ENCODE results near the gene CEBPG. TPM values are rescaled to one million over a fixed set of nuclear protein-coding genes. Genes with fewer than 3 reads are reported as not detected.

Gene CEBPG
- polyA plus RNA-seq, 1 donor from 2014 or later, result 67.5 TPM

- Histone ChIP-seq H3F3A (ENCODE audit: insufficient read depth, low read length, poor library complexity, severe bottlenecking) (no peaks in the 10 kb centered on the region), H3K27ac (ENCODE audit: low read length) (no peak overlapping the region), H3K9me2 (ENCODE audit: insufficient read depth, low read length) (no peaks in the 10 kb centered on the region), H3K9me3 (ENCODE audit: low read length) (no peaks in the 10 kb centered on the region), H3K36me3 (ENCODE audit: insufficient read depth, low read length) (no peaks in the 10 kb centered on the region), H3K4me3 (ENCODE audit: low read length) (no peak overlapping the region), H2AFZ (ENCODE audit: low read depth, low read length) (no peak overlapping the region), H3K9ac (ENCODE audit: low read length) (no peak overlapping the region), H4K20me1 (ENCODE audit: insufficient read depth) (no peaks in the 10 kb centered on the region), H3K27me3 (ENCODE audit: insufficient read depth, low read depth, low read length) (no peaks in the 10 kb centered on the region), H3K79me2 (replicated peaks; ENCODE audit: insufficient read depth, low read length) (no peaks in the 10 kb centered on the region), H3K4me2 (ENCODE audit: low read length) (no peak overlapping the region)
- TF ChIP-seq REST (IDR thresholded peaks at IDR 0.05; ENCODE audit: borderline replicate concordance), result no peak
- no peak for TF ChIP-seq RAD21 (conservative IDR thresholded peaks at IDR 0.05)
- no peak for TF ChIP-seq EP300 (conservative IDR thresholded peaks at IDR 0.05; ENCODE audit: poor library complexity, severe bottlenecking)
- no peak for TF ChIP-seq SMC3 (conservative IDR thresholded peaks at IDR 0.05; ENCODE audit: poor library complexity)
- TF ChIP-seq CTCF (IDR thresholded peaks at IDR 0.05; ENCODE audit: poor library complexity, severe bottlenecking), result no peak
- no peak for TF ChIP-seq MXI1 (conservative IDR thresholded peaks at IDR 0.05; ENCODE audit: poor library complexity, severe bottlenecking)
- TF ChIP-seq POLR2AphosphoS5 (IDR thresholded peaks at IDR 0.05), result no peak
- TF ChIP-seq EZH2 (IDR thresholded peaks at IDR 0.05; ENCODE audit: borderline replicate concordance, insufficient read depth, low read length, poor library complexity, severe bottlenecking), result no peak
- no peak for TF ChIP-seq TAF1 (IDR thresholded peaks at IDR 0.05; ENCODE audit: low read depth)
Measured at GRCh38 chr19:33404506-33405253, 31.2 kb downstream of the CEBPG start.

- no peaks in the 10 kb centered on the region for H3K79me2 ChIP-seq (replicated peaks; ENCODE audit: insufficient read depth, low read length)
- no peak overlapping the region for H3K4me3 ChIP-seq (ENCODE audit: low read length)
- no peaks in the 10 kb centered on the region for H3F3A ChIP-seq (ENCODE audit: insufficient read depth, low read length, poor library complexity, severe bottlenecking)
- H3K9me3 ChIP-seq (ENCODE audit: low read length), result no peaks in the 10 kb centered on the region
- no peak overlapping the region for H3K27ac ChIP-seq (ENCODE audit: low read length)
- TF ChIP-seq EZH2 (IDR thresholded peaks at IDR 0.05; ENCODE audit: borderline replicate concordance, insufficient read depth, low read length, poor library complexity, severe bottlenecking) (no peak), MXI1 (conservative IDR thresholded peaks at IDR 0.05; ENCODE audit: poor library complexity, severe bottlenecking) (no peak), SMC3 (conservative IDR thresholded peaks at IDR 0.05; ENCODE audit: poor library complexity) (no peak), EP300 (conservative IDR thresholded peaks at IDR 0.05; ENCODE audit: poor library complexity, severe bottlenecking) (no peak), TAF1 (IDR thresholded peaks at IDR 0.05; ENCODE audit: low read depth) (no peak), POLR2AphosphoS5 (IDR thresholded peaks at IDR 0.05) (no peak), REST (IDR thresholded peaks at IDR 0.05; ENCODE audit: borderline replicate concordance) (no peak), CTCF (IDR thresholded peaks at IDR 0.05; ENCODE audit: poor library complexity, severe bottlenecking) (no peak), RAD21 (conservative IDR thresholded peaks at IDR 0.05) (no peak)
- H2AFZ ChIP-seq (ENCODE audit: low read depth, low read length), result no peak overlapping the region
- no peak overlapping the region for H3K9ac ChIP-seq (ENCODE audit: low read length)
- H3K9me2 ChIP-seq (ENCODE audit: insufficient read depth, low read length), result no peaks in the 10 kb centered on the region
- H4K20me1 ChIP-seq (ENCODE audit: insufficient read depth), result no peaks in the 10 kb centered on the region
- no peak overlapping the region for H3K4me2 ChIP-seq (ENCODE audit: low read length)
- H3K36me3 ChIP-seq (ENCODE audit: insufficient read depth, low read length), result no peaks in the 10 kb centered on the region
- no peaks in the 10 kb centered on the region for H3K27me3 ChIP-seq (ENCODE audit: insufficient read depth, low read depth, low read length)
Measured at GRCh38 chr19:33405254-33405552, 31.7 kb downstream of the CEBPG start.
